ENCODE data around the gene EXOC7.
"Not testable (repeated sequence)": the region's sequence is repeated elsewhere in the genome, so short reads cannot be mapped to it uniquely, and the experiment has no call there.

The EXOC7 gene

DNA sequence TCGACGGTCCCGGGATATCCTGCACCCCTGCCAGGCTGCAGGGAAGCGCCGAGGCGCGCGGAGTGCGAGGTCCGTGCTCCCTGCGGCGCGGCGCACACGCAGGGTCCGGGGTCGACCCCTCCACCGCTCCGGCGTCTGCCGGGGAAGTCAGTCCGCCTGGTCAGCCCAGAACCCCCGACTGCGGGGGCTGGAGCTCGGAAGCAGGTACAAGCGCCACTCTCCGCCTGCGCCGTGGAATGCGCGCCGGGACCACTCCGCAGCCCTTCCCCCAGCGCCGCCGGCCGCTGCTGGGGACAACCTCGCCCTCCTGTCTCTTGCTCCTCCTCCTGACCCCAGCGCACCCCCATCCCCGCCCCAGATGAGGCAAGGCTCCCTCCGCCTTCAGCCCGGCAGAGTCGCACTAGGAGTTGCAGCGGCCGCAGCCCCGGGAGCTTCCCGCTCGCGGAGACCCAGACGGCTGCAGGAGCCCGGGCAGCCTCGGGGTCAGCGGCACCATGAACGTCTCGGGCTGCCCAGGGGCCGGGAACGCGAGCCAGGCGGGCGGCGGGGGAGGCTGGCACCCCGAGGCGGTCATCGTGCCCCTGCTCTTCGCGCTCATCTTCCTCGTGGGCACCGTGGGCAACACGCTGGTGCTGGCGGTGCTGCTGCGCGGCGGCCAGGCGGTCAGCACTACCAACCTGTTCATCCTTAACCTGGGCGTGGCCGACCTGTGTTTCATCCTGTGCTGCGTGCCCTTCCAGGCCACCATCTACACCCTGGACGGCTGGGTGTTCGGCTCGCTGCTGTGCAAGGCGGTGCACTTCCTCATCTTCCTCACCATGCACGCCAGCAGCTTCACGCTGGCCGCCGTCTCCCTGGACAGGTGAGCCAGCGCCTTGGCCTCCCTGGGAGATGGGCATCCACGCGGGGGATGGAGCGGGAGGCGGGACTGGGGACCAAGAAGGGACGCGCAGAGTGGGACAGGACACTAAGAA, 28.9 kb downstream of the EXOC7 start, which contains the start of gene GALR2:
GALR2 (plus strand) TSS at position 392 of the 974 bp plus-strand sequence; CDS start at position 495, 103 bp downstream.
- TF ChIP-seq, protein P1, sequence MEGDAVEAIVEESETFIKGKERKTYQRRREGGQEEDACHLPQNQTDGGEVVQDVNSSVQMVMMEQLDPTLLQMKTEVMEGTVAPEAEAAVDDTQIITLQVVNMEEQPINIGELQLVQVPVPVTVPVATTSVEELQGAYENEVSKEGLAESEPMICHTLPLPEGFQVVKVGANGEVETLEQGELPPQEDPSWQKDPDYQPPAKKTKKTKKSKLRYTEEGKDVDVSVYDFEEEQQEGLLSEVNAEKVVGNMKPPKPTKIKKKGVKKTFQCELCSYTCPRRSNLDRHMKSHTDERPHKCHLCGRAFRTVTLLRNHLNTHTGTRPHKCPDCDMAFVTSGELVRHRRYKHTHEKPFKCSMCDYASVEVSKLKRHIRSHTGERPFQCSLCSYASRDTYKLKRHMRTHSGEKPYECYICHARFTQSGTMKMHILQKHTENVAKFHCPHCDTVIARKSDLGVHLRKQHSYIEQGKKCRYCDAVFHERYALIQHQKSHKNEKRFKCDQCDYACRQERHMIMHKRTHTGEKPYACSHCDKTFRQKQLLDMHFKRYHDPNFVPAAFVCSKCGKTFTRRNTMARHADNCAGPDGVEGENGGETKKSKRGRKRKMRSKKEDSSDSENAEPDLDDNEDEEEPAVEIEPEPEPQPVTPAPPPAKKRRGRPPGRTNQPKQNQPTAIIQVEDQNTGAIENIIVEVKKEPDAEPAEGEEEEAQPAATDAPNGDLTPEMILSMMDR (IDR thresholded peaks at IDR 0.05), result no peak
- Histone ChIP-seq H3K36me3 (no peaks in the 10 kb centered on the region), H3K9me3 (no peaks in the 10 kb centered on the region), H3K4me1 (ENCODE audit: control insufficient read depth in 1 of 2, insufficient read depth in 1 of 2, low read depth in 1 of 2, low read length in 1 of 2) (peaks cover 58 to 65% of the 10 kb centered on the region in 2 experiments), H3K4me3 (ENCODE audit: low read depth in 1 of 2, low read length in 1 of 2) (peak within 1 kb of the TSS; percentile 39 to 49), H3K27me3 (peaks cover 65% of the 10 kb centered on the region), H3K27ac (peak within 1 kb of the TSS; percentile 31)

DNA sequence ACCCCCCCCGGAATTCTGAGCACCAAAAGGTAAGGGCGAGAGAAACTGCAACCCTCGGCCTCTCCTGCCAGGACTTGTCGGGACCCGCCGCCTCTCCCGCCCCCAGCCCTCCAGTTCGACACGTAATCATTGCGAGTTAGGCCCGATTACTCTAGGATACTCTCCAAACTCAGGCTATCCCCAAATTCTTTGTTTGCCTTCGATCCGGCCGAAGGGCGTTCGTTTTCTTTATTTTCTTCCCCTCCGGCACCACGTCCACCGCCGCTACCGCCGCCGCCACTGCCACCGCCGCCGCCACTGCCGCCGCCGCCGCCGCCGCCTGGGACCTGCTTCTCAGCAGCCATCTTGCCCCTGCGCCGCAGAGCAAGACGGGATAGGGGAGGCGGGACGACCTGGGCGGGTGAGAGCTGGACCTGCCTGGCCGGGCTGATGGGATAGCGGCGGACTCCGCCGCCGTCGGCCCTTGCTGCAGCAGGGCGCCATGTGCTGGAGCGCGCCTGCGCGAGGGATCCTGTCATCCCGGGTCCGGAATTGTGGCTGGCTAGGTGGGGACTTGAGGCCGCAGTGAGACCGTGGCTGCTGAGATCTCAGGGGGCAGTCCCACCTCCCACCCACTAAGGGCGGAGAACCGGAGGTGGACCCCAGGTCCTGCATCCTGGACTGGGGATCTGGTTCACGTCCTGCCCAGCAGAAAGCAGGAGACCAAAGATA, 31.3 kb downstream of the EXOC7 start, which contains the start of gene SRP68:
SRP68 (minus strand) TSS at position 370 of the 711 bp plus-strand sequence; CDS start at position 344, 26 bp downstream.
- peaks cover 48 to 50% of the 10 kb centered on the region in 2 experiments for H3K4me1 ChIP-seq (ENCODE audit: control insufficient read depth in 1 of 2, insufficient read depth in 1 of 2, low read depth in 1 of 2, low read length in 1 of 2)
- TF ChIP-seq, protein P1 (IDR thresholded peaks at IDR 0.05), result no peak

DNA sequence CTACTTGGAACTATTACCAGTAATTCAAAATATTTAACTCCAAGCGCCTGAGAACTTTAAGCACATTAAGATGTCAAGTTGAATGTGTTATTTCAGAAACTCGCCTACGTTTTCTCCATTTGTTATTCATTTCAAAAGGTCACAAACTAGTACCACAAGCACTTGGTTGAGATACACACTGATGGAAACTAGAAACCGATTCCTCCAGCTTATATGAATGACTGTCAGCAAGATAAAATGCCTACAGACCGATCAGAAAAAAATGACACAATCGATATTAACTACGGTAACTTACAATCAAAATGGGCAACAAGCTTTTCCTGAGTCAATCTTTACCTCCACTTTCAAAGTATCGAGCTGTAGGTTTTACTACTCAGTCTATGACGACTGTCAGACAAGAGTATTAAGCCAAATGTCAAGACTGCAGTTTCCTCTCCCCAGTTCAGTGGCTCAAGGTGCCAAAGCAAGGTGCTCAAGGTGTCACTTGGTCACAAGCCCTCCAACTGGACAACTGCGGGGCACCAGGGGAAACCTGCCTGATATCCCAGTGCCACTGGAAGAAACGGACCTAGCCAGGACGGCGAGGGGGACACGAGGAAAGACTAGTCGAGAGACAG, 31.9 kb downstream of the EXOC7 start:
- peak overlapping the region; percentile 75 to 78 for H3K4me3 ChIP-seq (ENCODE audit: low read depth in 1 of 2, low read length in 1 of 2)
- no peaks in the 10 kb centered on the region for H3K9me3 ChIP-seq
- TF ChIP-seq, protein P1 (IDR thresholded peaks at IDR 0.05), result no peak
- H3K27me3 ChIP-seq, result peaks cover 34% of the 10 kb centered on the region
- H3K36me3 ChIP-seq, result peaks cover 14% of the 10 kb centered on the region
- H3K27ac ChIP-seq, result peak overlapping the region; percentile 62
- H3K4me1 ChIP-seq (ENCODE audit: control insufficient read depth in 1 of 2, insufficient read depth in 1 of 2, low read depth in 1 of 2, low read length in 1 of 2), result peaks cover 41 to 44% of the 10 kb centered on the region in 2 experiments

More for the DNA sequence above, 31.3 kb downstream of the EXOC7 start, which contains the start of gene SRP68:
- Histone ChIP-seq H3K9me3 (no peaks in the 10 kb centered on the region), H3K4me3 (ENCODE audit: low read depth in 1 of 2, low read length in 1 of 2) (peak within 1 kb of the TSS; percentile 75 to 78), H3K27ac (peak within 1 kb of the TSS; percentile 62), H3K36me3 (peaks cover 8% of the 10 kb centered on the region), H3K27me3 (peaks cover 41% of the 10 kb centered on the region)

DNA sequence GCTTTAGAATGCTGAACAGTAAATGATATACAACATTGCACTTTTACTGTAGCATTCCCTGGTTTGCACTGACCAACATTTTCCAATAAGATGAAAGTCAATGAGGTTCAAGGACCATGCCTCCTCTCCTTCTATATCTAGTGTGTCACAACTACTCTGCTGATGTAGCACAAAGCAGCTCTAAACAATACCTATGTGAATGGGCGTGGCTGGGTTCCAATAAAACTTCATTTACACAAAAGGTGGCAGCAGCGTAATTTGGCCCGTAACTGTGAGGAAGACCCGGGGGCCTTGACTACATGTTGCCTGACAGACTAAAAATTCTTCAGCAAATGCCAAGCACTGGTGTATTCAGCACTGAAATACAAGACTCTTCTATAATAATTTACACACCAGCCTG, 37.8 kb downstream of the EXOC7 start:
- TF ChIP-seq, protein P1 (IDR thresholded peaks at IDR 0.05), result no peak
- Histone ChIP-seq H3K9me3 (no peaks in the 10 kb centered on the region), H3K36me3 (peaks cover 66% of the 10 kb centered on the region), H3K27me3 (no peaks in the 10 kb centered on the region), H3K4me3 (ENCODE audit: low read depth in 1 of 2, low read length in 1 of 2) (no peak overlapping the region), H3K27ac (no peak overlapping the region), H3K4me1 (ENCODE audit: control insufficient read depth in 1 of 2, insufficient read depth in 1 of 2, low read depth in 1 of 2, low read length in 1 of 2) (no peaks in the 10 kb centered on the region)

DNA sequence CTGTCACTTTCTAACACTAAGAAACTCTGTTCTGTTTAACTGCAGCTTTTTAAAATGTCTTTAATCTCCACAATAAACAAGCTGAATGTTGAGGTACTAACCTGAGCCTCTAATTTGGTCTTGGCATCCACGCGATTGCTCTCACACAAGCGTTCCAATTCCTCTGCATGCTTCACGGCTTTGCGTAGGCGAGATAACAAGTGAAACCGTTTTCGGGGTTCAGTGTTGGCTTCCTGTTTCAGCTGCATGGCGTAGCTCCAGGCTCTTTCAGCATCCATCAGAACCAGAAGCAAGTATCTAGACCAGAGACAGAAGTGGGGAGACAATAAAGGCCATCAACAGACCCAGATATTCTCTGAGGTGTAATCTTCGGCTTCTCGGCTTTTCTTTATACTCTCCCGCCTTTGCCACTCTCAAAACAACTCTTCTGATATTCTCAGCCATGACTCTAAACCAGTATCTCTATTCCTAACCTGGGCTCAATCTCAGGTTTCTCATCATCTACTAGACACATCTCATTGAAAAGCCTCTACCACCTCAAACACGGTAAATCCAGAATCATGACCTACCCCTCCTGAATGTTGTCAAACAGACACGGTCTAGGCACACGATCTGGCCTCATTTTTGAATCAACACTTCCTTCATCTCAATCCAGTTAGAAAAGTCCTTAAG, 39.6 kb downstream of the EXOC7 start:
- no peaks in the 10 kb centered on the region for H3K27me3 ChIP-seq
- no peaks in the 10 kb centered on the region for H3K4me1 ChIP-seq (ENCODE audit: control insufficient read depth in 1 of 2, insufficient read depth in 1 of 2, low read depth in 1 of 2, low read length in 1 of 2)
- TF ChIP-seq, protein P1 (IDR thresholded peaks at IDR 0.05), result no peak
- no peak overlapping the region for H3K27ac ChIP-seq
- H3K9me3 ChIP-seq, result no peaks in the 10 kb centered on the region
- H3K36me3 ChIP-seq, result peaks cover 82% of the 10 kb centered on the region
- no peak overlapping the region for H3K4me3 ChIP-seq (ENCODE audit: low read depth in 1 of 2, low read length in 1 of 2)

DNA sequence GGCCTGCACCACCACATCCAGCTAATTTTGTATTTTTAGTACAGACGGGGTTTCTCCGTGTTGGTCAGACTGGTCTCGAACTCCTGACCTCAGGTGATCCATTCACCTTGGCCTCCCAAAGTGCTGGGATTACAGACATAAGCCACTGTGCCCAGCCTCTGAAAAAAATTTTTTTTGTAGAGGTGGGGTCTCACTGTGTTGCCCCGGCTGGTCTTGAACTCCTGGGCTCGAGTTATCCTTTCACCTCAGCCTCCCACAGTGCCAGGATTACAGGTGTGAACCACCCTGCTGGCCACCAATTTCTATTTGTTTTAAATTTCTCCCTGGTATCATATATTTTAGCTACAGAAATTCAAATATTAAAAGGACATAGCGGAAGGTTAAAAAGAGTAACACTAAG, 45.3 kb downstream of the EXOC7 start:
- peaks cover 92% of the 10 kb centered on the region for H3K36me3 ChIP-seq

More for the DNA sequence above, 45.3 kb downstream of the EXOC7 start:
- not testable (repeated sequence) for H3K27ac ChIP-seq; H3K27me3 ChIP-seq; H3K9me3 ChIP-seq; H3K4me1 ChIP-seq (ENCODE audit: control insufficient read depth in 1 of 2, insufficient read depth in 1 of 2, low read depth in 1 of 2, low read length in 1 of 2); H3K4me3 ChIP-seq (ENCODE audit: low read depth in 1 of 2, low read length in 1 of 2)

Measured in neutrophil (primary cell).